Effector memory CD4-positive, alpha-beta T cell (primary cell): Measurements from ENCODE around the gene HOXC5.
A peak's percentile ranks its signal among the peaks of the same experiment; 100 is the strongest.
"Not testable (repeated sequence)": the region's sequence is repeated elsewhere in the genome, so short reads cannot be mapped to it uniquely, and the experiment has no call there.

Experiments used
- DNase-seq, 3 donors: peaks; one replicate each; pipeline ENCODE4 v3.0.0-alpha.2; 2020
- H3K27ac ChIP-seq: 2 replicates; pipeline ENCODE4 v1.7.0; 2013; ENCODE audit warnings: mild to moderate bottlenecking, low read length, moderate library complexity; ENCODE audit not compliant: insufficient read depth, poor library complexity, severe bottlenecking
- H3K27me3 ChIP-seq: replicated peaks from 2 replicates; pipeline ENCODE4 v1.7.0; 2013; ENCODE audit warnings: mild to moderate bottlenecking, low read length; ENCODE audit not compliant: insufficient read depth, control insufficient read depth, poor library complexity, severe bottlenecking
- H3K36me3 ChIP-seq: 2 replicates; pipeline ENCODE4 v1.7.0; 2013; ENCODE audit warnings: mild to moderate bottlenecking, low read length, moderate library complexity; ENCODE audit not compliant: control insufficient read depth, insufficient read depth
- H3K4me1 ChIP-seq: 2 replicates; pipeline ENCODE4 v1.7.0; 2013; ENCODE audit warnings: low read length, mild to moderate bottlenecking; ENCODE audit not compliant: control insufficient read depth, insufficient read depth, poor library complexity, severe bottlenecking
- H3K4me3 ChIP-seq: 2 replicates; pipeline ENCODE4 v1.7.0; 2013; ENCODE audit warnings: low read length, low read depth, mild to moderate bottlenecking; ENCODE audit not compliant: insufficient read depth, poor library complexity, severe bottlenecking
- H3K9me3 ChIP-seq: 2 replicates; pipeline ENCODE4 v1.7.0; 2013; ENCODE audit warnings: mild to moderate bottlenecking, low read length, moderate library complexity; ENCODE audit not compliant: control insufficient read depth

The HOXC5 gene

GRCh38 chr12:54077843-54078242, 45.0 kb downstream of the HOXC5 start:
- not testable (repeated sequence) for H3K27ac ChIP-seq, H3K4me1 ChIP-seq, H3K27me3 ChIP-seq, H3K9me3 ChIP-seq, H3K36me3 ChIP-seq, H3K4me3 ChIP-seq, DNase-seq

GRCh38 chr12:54079115-54079514, 46.3 kb downstream of the HOXC5 start:
- H3K27me3 ChIP-seq, H3K9me3 ChIP-seq, H3K36me3 ChIP-seq, H3K4me1 ChIP-seq, DNase-seq, H3K27ac ChIP-seq, H3K4me3 ChIP-seq: not testable (repeated sequence)

- H3K9me3 ChIP-seq, H3K4me3 ChIP-seq, H3K27me3 ChIP-seq, H3K36me3 ChIP-seq, H3K4me1 ChIP-seq, H3K27ac ChIP-seq, DNase-seq: not testable (repeated sequence)
These were observed 47.4 kb downstream of the HOXC5 start for GRCh38 chr12:54080008-54080924.

- not testable (repeated sequence) for H3K4me1 ChIP-seq, H3K27me3 ChIP-seq, H3K9me3 ChIP-seq, DNase-seq, H3K4me3 ChIP-seq, H3K36me3 ChIP-seq, H3K27ac ChIP-seq
These were observed 48.2 kb downstream of the HOXC5 start for GRCh38 chr12:54081053-54081514.

- H3K4me1 ChIP-seq, H3K27ac ChIP-seq, DNase-seq, H3K9me3 ChIP-seq, H3K36me3 ChIP-seq, H3K27me3 ChIP-seq: not testable (repeated sequence)
- H3K4me3 ChIP-seq = peak overlapping the region; percentile 17
These were observed 48.9 kb downstream of the HOXC5 start for GRCh38 chr12:54081581-54082396.

GRCh38 chr12:54082397-54082892, 49.6 kb downstream of the HOXC5 start:
- peak overlapping the region; percentile 17 for H3K4me3 ChIP-seq
- DNase-seq = peak in 1 of 3 donors; percentile 2
- H3K27ac ChIP-seq = no peak overlapping the region
- H3K27me3 ChIP-seq = no peaks in the 10 kb centered on the region
- H3K4me1 ChIP-seq = peaks cover 2% of the 10 kb centered on the region
- no peaks in the 10 kb centered on the region for H3K36me3 ChIP-seq
- H3K9me3 ChIP-seq = no peaks in the 10 kb centered on the region
